ENCODE results near the gene TTN. TPM values are rescaled to one million over a fixed set of nuclear protein-coding genes. Genes with fewer than 3 reads are reported as not detected.

The TTN gene
- total RNA-seq, 1 experiment from 2014 or later, result 0.13 TPM

- Histone ChIP-seq H3K9me3 (ENCODE audit: control insufficient read depth, insufficient read depth, low read depth, low read length) (no peaks in the 10 kb centered on the region), H3K36me3 (ENCODE audit: control insufficient read depth, insufficient read depth, low read length) (no peaks in the 10 kb centered on the region; the same call in 1 of the 2 replicates), H3K27ac (ENCODE audit: low read length) (no peak overlapping the region), H3K4me1 (ENCODE audit: control insufficient read depth, insufficient read depth, low read length) (no peaks in the 10 kb centered on the region), H3K4me3 (ENCODE audit: low read depth in 2 of 2, low read length in 2 of 2) (no peak overlapping the region), H3K27me3 (ENCODE audit: control insufficient read depth, insufficient read depth, low read length) (peaks cover 2% of the 10 kb centered on the region)
- in situ Hi-C loops (cut with HindIII; ENCODE audit: low pct_unique_long_range_greater_than_20kb, low sequenced_read_pairs), result no loop called here
- DNase-seq (ENCODE audit: low read depth, low spot score), result peak; percentile 30
- POLR2A ChIA-PET, result no interaction called here
- CTCF ChIA-PET, result interaction anchor here (0.6 to 0.7 kb wide), 3 partner anchors 120 to 549 kb away, joined by 3 to 4 read pairs (median 3); no protein-coding TSS in a partner anchor
- intact Hi-C loops (cut with micrococcal nuclease; ENCODE audit: unreplicated experiment), result loop anchor here (2.0 to 10.0 kb wide), 3 partner anchors 153 to 993 kb away; no protein-coding TSS in a partner anchor
- no TSS peak for BruUV-seq (replicated peaks)
- TF ChIP-seq, protein P1, sequence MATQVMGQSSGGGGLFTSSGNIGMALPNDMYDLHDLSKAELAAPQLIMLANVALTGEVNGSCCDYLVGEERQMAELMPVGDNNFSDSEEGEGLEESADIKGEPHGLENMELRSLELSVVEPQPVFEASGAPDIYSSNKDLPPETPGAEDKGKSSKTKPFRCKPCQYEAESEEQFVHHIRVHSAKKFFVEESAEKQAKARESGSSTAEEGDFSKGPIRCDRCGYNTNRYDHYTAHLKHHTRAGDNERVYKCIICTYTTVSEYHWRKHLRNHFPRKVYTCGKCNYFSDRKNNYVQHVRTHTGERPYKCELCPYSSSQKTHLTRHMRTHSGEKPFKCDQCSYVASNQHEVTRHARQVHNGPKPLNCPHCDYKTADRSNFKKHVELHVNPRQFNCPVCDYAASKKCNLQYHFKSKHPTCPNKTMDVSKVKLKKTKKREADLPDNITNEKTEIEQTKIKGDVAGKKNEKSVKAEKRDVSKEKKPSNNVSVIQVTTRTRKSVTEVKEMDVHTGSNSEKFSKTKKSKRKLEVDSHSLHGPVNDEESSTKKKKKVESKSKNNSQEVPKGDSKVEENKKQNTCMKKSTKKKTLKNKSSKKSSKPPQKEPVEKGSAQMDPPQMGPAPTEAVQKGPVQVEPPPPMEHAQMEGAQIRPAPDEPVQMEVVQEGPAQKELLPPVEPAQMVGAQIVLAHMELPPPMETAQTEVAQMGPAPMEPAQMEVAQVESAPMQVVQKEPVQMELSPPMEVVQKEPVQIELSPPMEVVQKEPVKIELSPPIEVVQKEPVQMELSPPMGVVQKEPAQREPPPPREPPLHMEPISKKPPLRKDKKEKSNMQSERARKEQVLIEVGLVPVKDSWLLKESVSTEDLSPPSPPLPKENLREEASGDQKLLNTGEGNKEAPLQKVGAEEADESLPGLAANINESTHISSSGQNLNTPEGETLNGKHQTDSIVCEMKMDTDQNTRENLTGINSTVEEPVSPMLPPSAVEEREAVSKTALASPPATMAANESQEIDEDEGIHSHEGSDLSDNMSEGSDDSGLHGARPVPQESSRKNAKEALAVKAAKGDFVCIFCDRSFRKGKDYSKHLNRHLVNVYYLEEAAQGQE (IDR thresholded peaks at IDR 0.05; ENCODE audit: insufficient read depth in 1 of 2, low read depth in 2 of 2, low read length in 1 of 2), result no peak
- peak; percentile 82 for TF ChIP-seq CTCF (IDR thresholded peaks at IDR 0.05)
- TF ChIP-seq SIN3A (IDR thresholded peaks at IDR 0.05; ENCODE audit: borderline replicate concordance, insufficient read depth, low read depth, low read length), result no peak
- ATAC-seq, result no peak; the same call in 1 of the 2 replicates
These were observed 45.4 kb downstream of the TTN start for GRCh38 chr2:178761759-178762371.

- no peaks in the 10 kb centered on the region for H3K4me1 ChIP-seq (ENCODE audit: control insufficient read depth, insufficient read depth, low read length)
- peaks cover 4% of the 10 kb centered on the region; the same call in 1 of the 2 replicates for H3K27me3 ChIP-seq (ENCODE audit: control insufficient read depth, insufficient read depth, low read length)
- no peaks in the 10 kb centered on the region for H3K9me3 ChIP-seq (ENCODE audit: control insufficient read depth, insufficient read depth, low read depth, low read length)
- ATAC-seq, result peak; percentile 21; the same call in 1 of the 2 replicates
- no peaks in the 10 kb centered on the region for H3K36me3 ChIP-seq (ENCODE audit: control insufficient read depth, insufficient read depth, low read length)
- peak; percentile 10 for DNase-seq (ENCODE audit: low read depth, low spot score)
- no peak overlapping the region for H3K4me3 ChIP-seq (ENCODE audit: low read depth in 2 of 2, low read length in 2 of 2)
- TF ChIP-seq CTCF (IDR thresholded peaks at IDR 0.05), result no peak
- no peak for TF ChIP-seq TCF7L2 (IDR thresholded peaks at IDR 0.05; ENCODE audit: low read depth, low read length)
- TF ChIP-seq, protein P1 (IDR thresholded peaks at IDR 0.05; ENCODE audit: insufficient read depth in 1 of 2, low read depth in 2 of 2, low read length in 1 of 2), result no peak
- no peak for TF ChIP-seq POLR2AphosphoS5 (IDR thresholded peaks at IDR 0.05; ENCODE audit: low read depth, low read length)
- no peak for TF ChIP-seq SIN3A (IDR thresholded peaks at IDR 0.05; ENCODE audit: borderline replicate concordance, insufficient read depth, low read depth, low read length)
- intact Hi-C loops (cut with micrococcal nuclease; ENCODE audit: unreplicated experiment), result no loop called here
- ChIA-PET POLR2A (no interaction called here), CTCF (no interaction called here)
- no peak overlapping the region for H3K27ac ChIP-seq (ENCODE audit: low read length)
- in situ Hi-C loops (cut with HindIII; ENCODE audit: low pct_unique_long_range_greater_than_20kb, low sequenced_read_pairs), result no loop called here
- BruUV-seq (replicated peaks), result no TSS peak
These were observed 50.4 kb downstream of the TTN start for GRCh38 chr2:178756843-178757242.

All from Panc1 (cell line).